D341Med (cell line): ENCODE measurements around the gene EN1.

Source experiments
- DNase-seq: peaks from one replicate; pipeline ENCODE4 v3.0.0; 2012; ENCODE audit warnings: low spot score

Gene EN1

GRCh38 chr2:118817469-118817868, 30.0 kb downstream of the EN1 start:
- DNase-seq: no peak

- no peak for DNase-seq
Observed at GRCh38 chr2:118816669-118817068, 30.8 kb downstream of the EN1 start.

GRCh38 chr2:118815731-118816130, 31.7 kb downstream of the EN1 start:
- no peak for DNase-seq

GRCh38 chr2:118815314-118815713, 32.1 kb downstream of the EN1 start:
- no peak for DNase-seq

GRCh38 chr2:118814368-118814767, 33.1 kb downstream of the EN1 start:
- no peak for DNase-seq

GRCh38 chr2:118813601-118814339, 33.7 kb downstream of the EN1 start:
- no peak for DNase-seq

- no peak for DNase-seq
Observed at GRCh38 chr2:118813111-118813510, 34.3 kb downstream of the EN1 start.

GRCh38 chr2:118812552-118812951, 34.9 kb downstream of the EN1 start:
- no peak for DNase-seq

- no peak for DNase-seq
Observed at GRCh38 chr2:118811514-118812115, 35.8 kb downstream of the EN1 start.

GRCh38 chr2:118810766-118811165, 36.7 kb downstream of the EN1 start:
- DNase-seq: no peak

GRCh38 chr2:118808429-118808809, 39.0 kb downstream of the EN1 start:
- DNase-seq: no peak

- DNase-seq: no peak
Observed at GRCh38 chr2:118807668-118808428, 39.6 kb downstream of the EN1 start.

GRCh38 chr2:118806797-118807667, 40.4 kb downstream of the EN1 start:
- no peak for DNase-seq

- no peak for DNase-seq
Observed at GRCh38 chr2:118805064-118805690, 42.3 kb downstream of the EN1 start.

- no peak for DNase-seq
Observed at GRCh38 chr2:118803012-118803411, 44.4 kb downstream of the EN1 start.

- DNase-seq: no peak
Observed at GRCh38 chr2:118801151-118801550, 46.3 kb downstream of the EN1 start.

GRCh38 chr2:118800736-118801135, 46.7 kb downstream of the EN1 start:
- DNase-seq: no peak

- no peak for DNase-seq
Observed at GRCh38 chr2:118794546-118794945, 52.9 kb downstream of the EN1 start.
